ENCODE results near the gene ETV3. TPM values are rescaled to one million over a fixed set of nuclear protein-coding genes. Genes with fewer than 3 reads are reported as not detected.

ETV3 gene
- total RNA-seq, 1 experiment from 2014 or later: 39.7 TPM

DNA sequence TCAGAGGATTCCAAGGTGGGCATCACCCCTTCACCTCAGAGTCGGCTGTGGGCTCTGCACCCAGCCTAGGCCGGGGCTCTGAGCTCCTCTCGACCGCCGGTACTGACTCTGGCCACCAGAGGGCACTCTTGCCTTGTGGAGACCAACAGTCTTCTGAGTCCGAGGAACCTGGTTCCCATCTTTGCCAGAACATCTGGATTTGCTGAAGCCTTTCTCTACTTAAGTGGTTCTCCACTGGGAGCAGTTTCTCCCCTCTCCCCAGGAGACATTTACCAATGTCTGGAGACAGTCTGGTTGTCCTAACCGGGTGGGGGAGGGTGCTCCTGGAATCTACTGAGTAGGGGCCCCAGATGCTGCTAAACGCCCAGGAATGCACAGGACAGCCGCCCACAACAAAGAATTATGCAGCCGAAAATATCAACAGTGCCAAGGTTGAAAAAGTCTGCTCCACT, 48.0 kb downstream of the ETV3 start:
- peak; percentile 94 for DNase-seq
- H3K4me1 Mint-ChIP-seq (ENCODE audit: low read depth, unreplicated experiment): peaks cover 12% of the 10 kb centered on the region
- H3K4me3 Mint-ChIP-seq (ENCODE audit: low read depth, unreplicated experiment): no peak overlapping the region
- TF ChIP-seq, protein P1, sequence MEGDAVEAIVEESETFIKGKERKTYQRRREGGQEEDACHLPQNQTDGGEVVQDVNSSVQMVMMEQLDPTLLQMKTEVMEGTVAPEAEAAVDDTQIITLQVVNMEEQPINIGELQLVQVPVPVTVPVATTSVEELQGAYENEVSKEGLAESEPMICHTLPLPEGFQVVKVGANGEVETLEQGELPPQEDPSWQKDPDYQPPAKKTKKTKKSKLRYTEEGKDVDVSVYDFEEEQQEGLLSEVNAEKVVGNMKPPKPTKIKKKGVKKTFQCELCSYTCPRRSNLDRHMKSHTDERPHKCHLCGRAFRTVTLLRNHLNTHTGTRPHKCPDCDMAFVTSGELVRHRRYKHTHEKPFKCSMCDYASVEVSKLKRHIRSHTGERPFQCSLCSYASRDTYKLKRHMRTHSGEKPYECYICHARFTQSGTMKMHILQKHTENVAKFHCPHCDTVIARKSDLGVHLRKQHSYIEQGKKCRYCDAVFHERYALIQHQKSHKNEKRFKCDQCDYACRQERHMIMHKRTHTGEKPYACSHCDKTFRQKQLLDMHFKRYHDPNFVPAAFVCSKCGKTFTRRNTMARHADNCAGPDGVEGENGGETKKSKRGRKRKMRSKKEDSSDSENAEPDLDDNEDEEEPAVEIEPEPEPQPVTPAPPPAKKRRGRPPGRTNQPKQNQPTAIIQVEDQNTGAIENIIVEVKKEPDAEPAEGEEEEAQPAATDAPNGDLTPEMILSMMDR (IDR thresholded peaks at IDR 0.05; ENCODE audit: unreplicated experiment): peak; percentile 95
- intact Hi-C loops (cut with micrococcal nuclease; ENCODE audit: unreplicated experiment): loop anchor here (1.0 to 5.0 kb wide), 2 partner anchors 47 to 65 kb away; partner anchors contain the start of gene ETV3
- CTCF ChIA-PET: interaction anchor here (0.6 to 3.0 kb wide), 22 partner anchors 9 to 415 kb away, joined by 3 to 268 read pairs (median 4); partner anchors contain the start of gene ETV3
- no peak overlapping the region for H3K27ac Mint-ChIP-seq (ENCODE audit: unreplicated experiment)
- H3K9me3 Mint-ChIP-seq (ENCODE audit: low read depth, unreplicated experiment): no peaks in the 10 kb centered on the region
- H3K36me3 Mint-ChIP-seq (ENCODE audit: insufficient read depth, unreplicated experiment): no peaks in the 10 kb centered on the region
- BruUV-seq (replicated peaks): no TSS peak
- H3K27me3 Mint-ChIP-seq (ENCODE audit: unreplicated experiment): no peaks in the 10 kb centered on the region

DNA sequence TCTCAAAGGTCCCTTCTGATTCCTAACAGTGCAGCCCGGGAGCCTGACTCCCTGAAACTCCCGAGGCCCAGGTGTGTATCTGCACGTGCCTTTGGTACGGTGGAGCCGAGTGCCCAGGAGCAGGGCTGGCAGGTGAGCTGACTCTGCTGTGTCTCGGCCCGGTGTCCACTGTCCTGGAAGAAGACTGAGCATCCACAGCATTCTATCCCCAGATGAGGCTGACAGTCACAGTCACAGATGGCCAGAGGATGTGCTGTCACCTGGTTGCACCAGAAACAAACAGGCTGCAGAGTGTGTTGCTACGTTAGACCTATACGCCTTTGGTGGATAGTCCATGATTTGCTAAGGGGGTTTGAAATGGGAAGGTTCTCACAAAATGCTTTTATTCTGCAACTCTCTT, 48.4 kb downstream of the ETV3 start:
- no peak overlapping the region for H3K4me3 Mint-ChIP-seq (ENCODE audit: low read depth, unreplicated experiment)
- H3K27me3 Mint-ChIP-seq (ENCODE audit: unreplicated experiment): no peaks in the 10 kb centered on the region
- CTCF ChIA-PET: interaction anchor here (0.6 to 3.0 kb wide), 22 partner anchors 9 to 416 kb away, joined by 3 to 268 read pairs (median 4); partner anchors contain the start of gene ETV3
- no peak overlapping the region for H3K27ac Mint-ChIP-seq (ENCODE audit: unreplicated experiment)
- TF ChIP-seq, protein P1 (IDR thresholded peaks at IDR 0.05; ENCODE audit: unreplicated experiment): no peak
- no peak for DNase-seq
- H3K4me1 Mint-ChIP-seq (ENCODE audit: low read depth, unreplicated experiment): peaks cover 12% of the 10 kb centered on the region
- BruUV-seq (replicated peaks): no TSS peak
- no peaks in the 10 kb centered on the region for H3K36me3 Mint-ChIP-seq (ENCODE audit: insufficient read depth, unreplicated experiment)
- no peaks in the 10 kb centered on the region for H3K9me3 Mint-ChIP-seq (ENCODE audit: low read depth, unreplicated experiment)
- intact Hi-C loops (cut with micrococcal nuclease; ENCODE audit: unreplicated experiment): loop anchor here (1.0 to 10.0 kb wide), 3 partner anchors 48 to 395 kb away; partner anchors contain the start of gene ETV3

DNA sequence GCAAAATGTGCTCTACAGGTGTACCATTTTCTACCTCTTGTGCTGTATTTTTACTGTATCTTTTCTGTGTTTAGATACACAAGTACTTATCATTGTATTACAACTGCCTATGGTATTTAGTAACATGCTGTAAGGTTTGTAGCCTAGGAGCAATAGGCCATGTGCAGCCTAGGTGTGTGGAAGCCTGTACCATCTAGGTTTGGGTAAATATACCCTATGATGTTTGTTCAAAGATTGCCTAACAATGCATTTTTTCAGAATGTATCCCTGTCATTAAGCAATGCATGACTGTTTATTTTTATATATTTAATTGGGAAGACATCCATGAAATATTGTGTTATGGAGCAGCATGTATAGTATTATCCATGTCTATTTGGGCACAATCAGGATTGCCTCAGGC, 49.6 kb downstream of the ETV3 start:
- H3K36me3 Mint-ChIP-seq (ENCODE audit: insufficient read depth, unreplicated experiment): no peaks in the 10 kb centered on the region
- CTCF ChIA-PET: interaction anchor here (0.9 to 2.2 kb wide), 3 partner anchors 14 to 67 kb away, joined by 3 to 16 read pairs (median 4); no protein-coding TSS in a partner anchor
- H3K4me1 Mint-ChIP-seq (ENCODE audit: low read depth, unreplicated experiment): peaks cover 12% of the 10 kb centered on the region
- no peak overlapping the region for H3K27ac Mint-ChIP-seq (ENCODE audit: unreplicated experiment)
- peaks cover 7% of the 10 kb centered on the region for H3K27me3 Mint-ChIP-seq (ENCODE audit: unreplicated experiment)
- DNase-seq: no peak
- TF ChIP-seq, protein P1 (IDR thresholded peaks at IDR 0.05; ENCODE audit: unreplicated experiment): no peak
- intact Hi-C loops (cut with micrococcal nuclease; ENCODE audit: unreplicated experiment): loop anchor here (10.0 kb wide), 1 partner anchor 396 kb away; no protein-coding TSS in a partner anchor
- no TSS peak for BruUV-seq (replicated peaks)
- no peak overlapping the region for H3K4me3 Mint-ChIP-seq (ENCODE audit: low read depth, unreplicated experiment)
- H3K9me3 Mint-ChIP-seq (ENCODE audit: low read depth, unreplicated experiment): no peaks in the 10 kb centered on the region

DNA sequence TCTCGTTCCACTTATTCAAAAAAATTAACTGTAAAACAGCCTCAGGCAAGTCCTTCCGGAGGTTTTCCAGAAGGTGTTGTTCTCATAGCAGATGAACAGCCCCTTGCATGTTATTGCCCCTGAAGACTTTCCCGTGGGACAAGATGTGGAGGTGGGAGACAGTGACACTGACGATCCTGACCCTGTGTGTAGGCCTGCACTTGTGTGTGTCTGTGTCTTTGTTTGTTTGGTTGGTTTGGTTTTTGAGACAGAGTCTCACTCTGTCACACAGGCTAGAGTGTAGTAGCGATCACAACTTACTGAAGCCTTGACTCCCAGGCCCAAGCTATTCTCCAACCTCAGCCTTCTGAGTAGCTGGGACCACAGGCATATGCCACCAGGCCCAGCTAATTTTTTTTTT, 51.2 kb downstream of the ETV3 start:
- peaks cover 12% of the 10 kb centered on the region for H3K4me1 Mint-ChIP-seq (ENCODE audit: low read depth, unreplicated experiment)
- BruUV-seq (replicated peaks): no TSS peak
- no peak for DNase-seq
- H3K4me3 Mint-ChIP-seq (ENCODE audit: low read depth, unreplicated experiment): no peak overlapping the region
- no peak overlapping the region for H3K27ac Mint-ChIP-seq (ENCODE audit: unreplicated experiment)
- TF ChIP-seq, protein P1 (IDR thresholded peaks at IDR 0.05; ENCODE audit: unreplicated experiment): no peak
- no peaks in the 10 kb centered on the region for H3K9me3 Mint-ChIP-seq (ENCODE audit: low read depth, unreplicated experiment)
- H3K36me3 Mint-ChIP-seq (ENCODE audit: insufficient read depth, unreplicated experiment): no peaks in the 10 kb centered on the region
- H3K27me3 Mint-ChIP-seq (ENCODE audit: unreplicated experiment): peaks cover 23% of the 10 kb centered on the region
- CTCF ChIA-PET: interaction anchor here (0.6 to 2.2 kb wide), 3 partner anchors 23 to 68 kb away, joined by 3 to 16 read pairs (median 7); no protein-coding TSS in a partner anchor
- intact Hi-C loops (cut with micrococcal nuclease; ENCODE audit: unreplicated experiment): loop anchor here (10.0 kb wide), 1 partner anchor 398 kb away; no protein-coding TSS in a partner anchor

Data from Calu3 (cell line).